ENCODE data around the gene PRR14L. TPM values are rescaled to one million over a fixed set of nuclear protein-coding genes. Genes with fewer than 3 reads are reported as not detected.

Gene PRR14L
- total RNA-seq, 2 donors from 2014 or later = 21.2 to 23.6 TPM

DNA sequence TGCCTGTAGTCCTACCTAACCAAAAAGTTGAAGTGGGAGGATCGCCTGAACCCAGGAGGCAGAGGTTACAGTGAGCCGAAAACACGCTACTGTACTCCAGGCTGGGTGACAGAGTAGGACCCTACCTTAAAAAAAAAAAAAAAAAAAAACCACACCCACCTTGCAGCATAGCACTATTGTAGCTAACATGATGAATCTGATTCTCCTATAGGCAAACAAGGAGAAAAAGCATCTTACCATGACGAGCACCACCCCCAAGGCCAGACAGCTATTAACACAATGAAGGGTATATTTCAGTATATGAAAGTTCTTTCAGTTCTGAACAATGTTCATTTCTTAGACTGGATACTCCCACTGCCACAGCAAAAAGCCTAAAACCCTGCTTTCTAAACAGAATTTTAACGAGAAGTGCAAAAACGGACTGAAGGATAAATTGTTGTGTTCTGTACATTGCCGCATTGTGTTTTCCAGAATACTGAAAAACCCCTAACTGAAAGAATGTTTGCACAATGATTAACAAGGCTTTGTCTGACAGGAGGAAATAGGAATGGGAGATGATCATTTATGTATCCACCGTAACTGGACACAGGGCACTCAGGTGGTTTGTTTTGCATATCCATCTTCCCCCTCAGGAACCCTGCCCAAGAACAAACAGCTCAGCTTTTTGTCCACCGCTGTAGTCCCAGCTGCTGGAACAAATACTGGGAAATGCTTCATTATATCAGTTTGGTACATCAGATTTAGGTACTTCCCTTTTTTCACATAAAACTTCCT is 96.8 kb downstream of the PRR14L start:
- DNase-seq (no peak), ATAC-seq (no peak)
- intact Hi-C loops (cut with DNase I) = no loop called here

DNA sequence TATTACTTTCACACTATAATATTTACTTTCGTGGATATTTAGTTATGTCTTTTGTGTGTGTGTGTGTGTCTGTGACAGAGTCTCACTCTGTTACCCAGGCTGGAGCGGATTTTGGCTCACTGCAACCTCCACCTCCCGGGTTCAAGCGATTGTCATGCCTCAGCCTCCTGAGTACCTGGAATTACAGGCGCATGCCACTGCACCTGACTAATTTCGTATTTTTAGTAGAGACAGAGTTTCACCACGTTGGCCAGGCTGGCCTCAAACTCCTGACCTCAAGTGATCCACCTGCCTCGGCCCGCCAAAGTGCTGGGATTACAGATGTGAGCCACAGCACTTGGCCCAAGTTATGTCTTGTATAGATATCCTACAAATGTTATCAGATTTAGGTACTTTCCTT is 97.8 kb downstream of the PRR14L start:
- no peak for ATAC-seq
- no peak for DNase-seq
- intact Hi-C loops (cut with DNase I) = no loop called here

DNA sequence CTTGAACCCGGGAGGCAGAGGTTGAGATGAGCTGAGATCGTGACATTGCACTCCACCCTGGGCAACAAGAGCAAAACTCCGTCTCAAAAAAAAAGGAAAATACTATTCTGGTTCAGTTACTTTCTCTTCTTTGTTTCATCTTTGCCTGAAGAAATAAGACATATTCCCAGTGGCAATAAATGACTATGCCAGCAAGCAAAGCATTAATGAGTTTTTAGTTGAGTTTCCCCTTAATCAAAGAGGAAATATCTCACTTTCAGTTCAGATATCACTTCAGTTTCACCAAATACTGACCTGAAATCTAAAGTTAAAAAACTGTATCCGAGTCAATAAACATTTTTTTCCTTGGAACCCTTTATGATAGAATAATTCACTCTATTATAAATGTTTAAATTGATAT is 98.3 kb downstream of the PRR14L start:
- intact Hi-C loops (cut with DNase I) = no loop called here
- ATAC-seq = no peak
- no peak for DNase-seq

DNA sequence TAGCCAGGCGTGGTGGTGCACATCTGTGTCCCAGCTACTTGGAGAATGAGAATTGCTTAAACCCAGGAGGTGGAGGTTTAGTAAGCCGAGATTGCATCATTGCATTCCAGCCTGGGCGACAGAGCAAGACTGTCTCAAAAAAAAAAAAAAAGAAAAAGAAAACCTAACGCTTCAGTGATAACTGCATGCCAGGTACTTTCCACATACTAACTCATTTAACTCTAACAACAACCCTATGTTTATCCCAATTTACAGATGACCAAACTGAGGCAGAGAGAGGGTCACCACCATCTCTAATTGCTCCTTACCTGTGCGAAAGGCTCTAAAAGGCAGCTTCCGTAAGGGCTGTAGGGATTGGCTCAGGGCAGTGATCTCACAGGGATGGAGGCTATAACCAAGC is 99.5 kb downstream of the PRR14L start:
- no peak for DNase-seq
- peak in 1 of 2 donors; percentile 48 for ATAC-seq
- intact Hi-C loops (cut with DNase I) = no loop called here

DNA sequence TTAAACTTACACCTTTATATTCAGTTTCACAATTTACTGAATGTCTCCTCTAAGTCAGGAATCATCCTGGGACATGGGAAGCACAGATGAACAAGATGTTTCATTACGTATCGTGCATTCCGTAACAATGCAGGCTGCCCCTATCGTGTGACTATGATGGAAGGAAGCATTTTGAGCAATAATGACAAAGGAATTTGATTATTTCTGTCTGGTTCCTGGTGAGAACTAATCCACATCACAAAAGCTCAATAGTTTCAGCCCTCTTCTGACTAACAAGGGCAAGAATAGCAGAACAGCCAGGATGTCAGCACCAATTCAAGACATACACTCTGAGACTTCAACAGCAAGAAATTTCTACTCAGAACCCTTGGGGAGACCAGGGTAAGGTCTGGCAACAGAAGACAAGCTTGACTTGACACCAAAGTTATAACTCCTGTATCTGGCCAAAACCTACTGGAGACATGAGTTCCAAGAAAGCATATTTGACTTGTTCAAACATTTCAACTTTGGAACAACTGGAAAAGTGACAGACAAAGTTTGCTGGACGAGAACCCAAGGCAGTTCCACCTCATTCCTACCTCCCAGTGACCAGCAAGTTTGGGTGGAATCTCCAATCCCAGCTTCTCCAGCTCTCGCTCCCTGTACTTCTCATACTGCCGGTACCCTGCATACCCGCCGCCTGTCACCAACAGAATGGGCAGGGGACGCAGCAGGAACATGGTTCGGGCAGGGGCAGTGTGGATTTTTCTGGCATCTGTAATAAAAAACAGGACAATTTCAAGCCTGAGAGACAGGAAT is 102.2 kb downstream of the PRR14L start:
- no peak for DNase-seq
- intact Hi-C loops (cut with DNase I) = no loop called here
- ATAC-seq = peak in 1 of 2 donors; percentile 15

DNA sequence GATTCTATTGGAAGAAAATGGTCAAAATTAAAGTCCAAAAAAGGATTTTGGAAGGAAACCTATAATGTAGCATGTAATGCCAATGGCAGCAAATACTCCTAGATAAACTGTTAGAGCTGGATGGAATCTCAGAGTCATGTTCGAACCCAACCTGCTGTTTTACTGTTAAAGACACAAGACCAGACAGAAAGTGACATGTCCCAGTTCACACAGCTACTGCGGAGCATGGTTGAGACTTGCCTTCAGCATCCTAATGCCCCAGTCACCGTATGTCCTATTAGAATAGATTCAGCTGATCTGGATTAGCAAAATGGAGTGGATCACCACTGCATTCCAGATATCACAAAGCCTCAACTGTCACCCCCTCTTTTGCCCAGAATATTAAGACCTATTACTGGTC is 102.9 kb downstream of the PRR14L start:
- intact Hi-C loops (cut with DNase I) = no loop called here
- no peak for ATAC-seq
- DNase-seq = no peak

DNA sequence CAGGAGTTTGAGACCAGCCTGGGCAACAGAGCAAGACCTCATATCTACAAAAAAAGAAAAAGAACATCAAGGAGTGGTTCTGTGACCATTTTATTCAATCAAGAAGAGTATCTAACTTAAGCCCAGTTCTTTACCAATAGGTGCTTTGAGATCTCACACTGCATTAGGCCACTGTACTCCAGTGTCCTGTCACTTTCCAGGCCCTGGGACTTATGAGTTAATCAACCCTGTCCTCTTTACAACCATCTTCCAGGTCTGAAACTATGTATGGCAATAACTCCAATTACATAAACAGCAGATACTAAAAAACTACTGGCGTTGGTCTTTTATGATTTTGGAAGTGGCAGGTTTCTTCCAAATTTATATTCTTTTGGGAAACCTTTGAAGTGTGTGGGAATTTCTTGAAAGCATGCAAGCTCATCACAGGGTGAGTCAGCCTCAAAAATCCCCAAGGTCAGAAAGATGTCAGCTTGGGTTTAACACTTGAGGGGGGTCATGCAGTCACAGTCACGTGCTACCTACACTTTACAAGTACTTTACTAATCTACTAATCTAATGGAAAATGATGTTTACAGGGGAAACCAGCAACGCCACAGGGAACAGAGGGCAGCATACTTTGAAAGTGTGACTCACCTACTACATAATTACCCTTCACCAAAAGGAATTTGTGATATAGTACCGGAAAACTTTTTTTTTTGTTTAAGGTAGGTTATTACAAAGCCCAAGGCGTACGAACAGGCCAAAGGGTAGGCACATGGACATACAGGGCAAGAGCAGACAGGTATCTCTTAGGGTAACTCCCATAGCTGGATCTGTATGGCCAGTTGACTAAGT is 103.5 kb downstream of the PRR14L start:
- DNase-seq (no peak), ATAC-seq (peak in 1 of 2 donors; percentile 66)
- intact Hi-C loops (cut with DNase I) = no loop called here

DNA sequence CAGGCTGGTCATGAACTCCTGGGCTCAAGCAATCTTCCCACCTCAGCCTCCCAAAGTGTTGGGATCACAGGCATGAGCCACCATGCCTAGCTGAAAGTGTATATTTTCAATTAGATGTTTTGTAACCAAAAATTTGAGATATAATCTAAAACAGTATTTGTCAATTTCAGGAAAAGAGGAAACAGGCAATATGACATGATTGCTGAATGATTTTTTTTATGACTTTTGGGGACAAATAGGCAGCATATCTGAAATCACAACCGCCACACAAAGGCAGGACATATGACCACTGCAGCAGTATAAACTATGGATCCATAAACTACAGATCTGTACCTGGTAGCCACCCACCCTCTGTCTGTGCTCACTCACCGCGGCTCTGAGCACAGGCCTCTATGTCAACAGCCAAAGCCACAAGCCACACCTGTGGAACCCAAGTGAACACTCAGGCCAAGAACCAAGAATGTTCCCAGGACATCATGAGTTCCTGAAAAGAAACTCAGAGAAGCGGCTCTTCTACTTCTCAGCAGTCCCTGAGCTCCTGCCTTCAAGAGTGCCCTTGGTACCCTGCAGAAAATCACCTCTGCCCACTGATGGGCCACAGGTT is 110.4 kb downstream of the PRR14L start:
- DNase-seq (no peak), ATAC-seq (no peak)
- intact Hi-C loops (cut with DNase I) = loop anchor here in 1 of 2 donors (10.0 kb wide), 1 partner anchor 295 kb away; the partner anchor contains the start of gene PATZ1

DNA sequence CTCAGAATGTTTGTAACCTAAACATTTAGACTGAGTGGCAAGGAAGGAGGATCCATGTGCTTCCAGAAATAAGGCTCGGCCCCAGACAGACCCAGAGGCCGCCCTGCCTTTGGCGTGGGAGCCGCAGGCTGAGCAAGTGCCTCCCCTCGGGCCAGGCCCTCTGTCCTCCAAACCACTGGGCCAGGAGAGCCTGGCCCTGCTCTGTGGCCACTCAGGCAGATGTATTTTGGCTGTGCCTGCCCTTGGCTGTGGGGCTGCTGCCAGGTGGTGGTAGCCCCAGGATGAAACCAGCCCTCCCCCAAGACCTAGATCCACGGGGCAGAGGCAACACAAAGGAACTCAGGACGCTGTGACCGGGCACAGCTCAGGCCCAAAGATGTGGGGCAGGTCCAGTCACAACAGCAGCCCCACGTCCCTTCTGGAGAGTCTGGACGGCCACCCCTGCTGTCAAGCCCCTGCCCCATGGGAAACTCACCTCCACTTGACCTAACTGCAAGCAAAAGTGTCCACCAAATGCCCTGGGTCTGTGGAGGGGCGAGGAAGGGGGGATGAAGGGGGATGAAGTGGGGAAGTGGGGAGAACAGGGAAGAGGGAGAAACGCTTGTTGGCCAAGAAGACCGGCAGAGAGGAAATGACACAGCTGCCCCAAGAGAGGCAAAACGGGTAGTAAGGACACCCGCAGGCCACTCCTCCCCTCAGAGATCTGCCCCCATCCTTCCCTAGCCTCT is 111.9 kb downstream of the PRR14L start:
- DNase-seq (peak; percentile 55), ATAC-seq (peak; percentile 72 to 77)
- intact Hi-C loops (cut with DNase I) = loop anchor here in 1 of 2 donors (10.0 kb wide), 1 partner anchor 293 kb away; the partner anchor contains the start of gene PATZ1

DNA sequence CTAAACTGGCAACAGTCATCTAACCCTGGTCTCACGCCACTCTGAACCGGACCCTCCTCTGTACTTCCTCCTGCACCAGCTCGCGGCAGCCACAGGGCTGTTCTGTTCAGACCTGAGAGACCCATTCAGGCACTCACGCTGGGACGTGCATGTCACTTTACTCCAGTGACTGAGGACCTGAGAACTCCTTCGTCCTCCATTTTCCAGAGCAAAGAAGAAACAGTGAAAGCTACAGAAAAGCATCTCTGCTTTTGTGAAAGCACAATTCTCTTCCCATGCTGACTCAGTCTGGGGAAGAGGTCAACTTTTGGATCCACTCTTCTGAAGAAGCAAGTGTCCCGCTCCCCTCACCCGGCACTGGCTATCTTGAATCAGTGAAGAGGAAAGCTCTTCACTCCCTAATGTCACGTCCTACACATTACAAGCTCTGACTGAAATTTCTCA is 112.5 kb downstream of the PRR14L start:
- intact Hi-C loops (cut with DNase I) = loop anchor here in 1 of 2 donors (10.0 kb wide), 1 partner anchor 293 kb away; the partner anchor contains the start of gene PATZ1
- peak; percentile 38 to 51 for ATAC-seq
- DNase-seq = no peak

DNA sequence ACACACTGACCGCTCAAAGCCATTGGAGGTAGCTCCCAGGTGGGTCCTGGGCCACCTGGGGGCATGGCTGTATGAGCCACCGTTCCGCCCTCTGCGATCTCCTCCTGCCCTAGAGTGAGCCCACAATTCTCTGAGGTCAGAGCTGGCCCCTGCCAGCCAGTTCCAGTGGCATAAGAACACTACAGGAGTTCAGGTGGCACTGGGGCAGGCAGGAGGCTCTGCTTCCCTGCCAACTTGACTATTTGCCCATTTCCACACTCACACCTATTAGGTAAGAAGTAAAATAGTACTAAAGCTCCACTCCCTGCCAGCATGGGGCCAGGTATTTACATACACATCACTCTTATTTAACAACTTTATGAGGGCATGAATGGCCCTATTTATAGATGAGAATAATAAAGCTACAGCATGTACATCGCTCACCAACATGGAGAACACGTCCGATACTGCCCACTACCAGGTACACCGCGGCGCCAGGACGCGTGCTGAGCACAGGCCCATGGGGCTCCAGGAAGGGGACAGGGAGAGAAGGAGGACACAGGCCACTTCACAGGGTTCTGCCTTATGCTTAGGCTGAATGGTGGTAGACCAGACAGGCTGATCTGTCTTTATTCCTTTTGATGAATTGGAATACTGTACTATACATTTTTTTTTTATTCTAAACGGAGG is 114.2 kb downstream of the PRR14L start:
- intact Hi-C loops (cut with DNase I) = loop anchor here in 1 of 2 donors (10.0 kb wide), 1 partner anchor 291 kb away; the partner anchor contains the start of gene PATZ1
- ATAC-seq (no peak), DNase-seq (no peak)

DNA sequence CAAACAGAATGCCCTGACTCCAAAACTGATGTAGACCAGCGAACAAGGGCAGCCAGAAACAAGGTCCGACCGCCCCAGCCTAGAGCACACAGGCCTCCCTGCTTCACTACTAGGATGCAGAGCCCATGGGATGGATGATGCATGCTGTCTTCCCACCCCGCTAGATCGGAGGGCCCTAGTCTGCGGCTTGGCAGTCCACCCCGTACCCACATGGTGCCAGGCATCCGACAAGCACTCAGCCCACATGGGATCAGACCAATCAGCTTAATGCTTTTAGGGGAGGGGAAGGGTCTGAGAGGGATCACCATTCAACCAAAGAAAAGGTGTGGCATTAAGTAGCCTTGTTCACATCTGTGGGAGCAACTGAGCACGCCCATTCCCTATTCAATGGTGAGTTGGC is 118.5 kb downstream of the PRR14L start:
- ATAC-seq (no peak), DNase-seq (no peak)
- intact Hi-C loops (cut with DNase I) = loop anchor here (5.0 to 10.0 kb wide), 2 partner anchors 64 to 287 kb away; partner anchors contain the start of gene PATZ1 (in 1 of the 2)

Other genes starting within 250 kb of the PRR14L start
- gene PISD, start 87.9 kb downstream of the PRR14L start, total RNA-seq = 10 to 100 TPM; 25.2 to 40.8 TPM
- 10 to 100 TPM; 12.2 to 14.7 TPM for gene DEPDC5, start 3.9 kb upstream of the PRR14L start, total RNA-seq
- gene YWHAH, start 194.4 kb upstream of the PRR14L start, total RNA-seq = 100 to 1,000 TPM in 1 of 2 donors, 10 to 100 TPM in 1; 68.1 to 119 TPM

All from left cardiac atrium (tissue), 4 donors.